ENCODE results near the gene MPL.

MPL gene

GRCh38 chr1:43325381-43325780 lies 12.2 kb upstream of the MPL start:
- no peaks in the 10 kb centered on the region for H3K27me3 ChIP-seq (ENCODE audit: control insufficient read depth, insufficient read depth, low read length)
- H3K4me2 ChIP-seq (ENCODE audit: low read length) = no peak overlapping the region
- no peak overlapping the region for H2AFZ ChIP-seq
- no peak overlapping the region for H3K27ac ChIP-seq
- TF ChIP-seq, protein P1, sequence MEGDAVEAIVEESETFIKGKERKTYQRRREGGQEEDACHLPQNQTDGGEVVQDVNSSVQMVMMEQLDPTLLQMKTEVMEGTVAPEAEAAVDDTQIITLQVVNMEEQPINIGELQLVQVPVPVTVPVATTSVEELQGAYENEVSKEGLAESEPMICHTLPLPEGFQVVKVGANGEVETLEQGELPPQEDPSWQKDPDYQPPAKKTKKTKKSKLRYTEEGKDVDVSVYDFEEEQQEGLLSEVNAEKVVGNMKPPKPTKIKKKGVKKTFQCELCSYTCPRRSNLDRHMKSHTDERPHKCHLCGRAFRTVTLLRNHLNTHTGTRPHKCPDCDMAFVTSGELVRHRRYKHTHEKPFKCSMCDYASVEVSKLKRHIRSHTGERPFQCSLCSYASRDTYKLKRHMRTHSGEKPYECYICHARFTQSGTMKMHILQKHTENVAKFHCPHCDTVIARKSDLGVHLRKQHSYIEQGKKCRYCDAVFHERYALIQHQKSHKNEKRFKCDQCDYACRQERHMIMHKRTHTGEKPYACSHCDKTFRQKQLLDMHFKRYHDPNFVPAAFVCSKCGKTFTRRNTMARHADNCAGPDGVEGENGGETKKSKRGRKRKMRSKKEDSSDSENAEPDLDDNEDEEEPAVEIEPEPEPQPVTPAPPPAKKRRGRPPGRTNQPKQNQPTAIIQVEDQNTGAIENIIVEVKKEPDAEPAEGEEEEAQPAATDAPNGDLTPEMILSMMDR (IDR thresholded peaks at IDR 0.05) = no peak
- H3K9me3 ChIP-seq (ENCODE audit: control insufficient read depth, low read length) = no peaks in the 10 kb centered on the region
- H3K9ac ChIP-seq = no peak overlapping the region
- H3K79me2 ChIP-seq = no peaks in the 10 kb centered on the region
- no peaks in the 10 kb centered on the region for H3K36me3 ChIP-seq (ENCODE audit: control insufficient read depth, insufficient read depth, low read length)
- no peak overlapping the region for H3K4me3 ChIP-seq (ENCODE audit: low read depth, low read length)
- H3K4me1 ChIP-seq = no peaks in the 10 kb centered on the region

- H3K9ac ChIP-seq = no peak overlapping the region
- no peaks in the 10 kb centered on the region for H3K36me3 ChIP-seq (ENCODE audit: control insufficient read depth, insufficient read depth, low read length)
- H3K27ac ChIP-seq = no peak overlapping the region
- no peak overlapping the region for H2AFZ ChIP-seq
- no peaks in the 10 kb centered on the region for H3K79me2 ChIP-seq
- TF ChIP-seq, protein P1 (IDR thresholded peaks at IDR 0.05) = no peak
- no peaks in the 10 kb centered on the region for H3K27me3 ChIP-seq (ENCODE audit: control insufficient read depth, insufficient read depth, low read length)
- no peaks in the 10 kb centered on the region for H3K4me1 ChIP-seq
- H3K9me3 ChIP-seq (ENCODE audit: control insufficient read depth, low read length) = no peaks in the 10 kb centered on the region
- no peak overlapping the region for H3K4me2 ChIP-seq (ENCODE audit: low read length)
- H3K4me3 ChIP-seq (ENCODE audit: low read depth, low read length) = no peak overlapping the region
Measured at GRCh38 chr1:43327549-43328292, 9.9 kb upstream of the MPL start.

- no peaks in the 10 kb centered on the region for H3K36me3 ChIP-seq (ENCODE audit: control insufficient read depth, insufficient read depth, low read length)
- no peaks in the 10 kb centered on the region for H3K4me1 ChIP-seq
- no peak overlapping the region for H3K4me2 ChIP-seq (ENCODE audit: low read length)
- no peak overlapping the region for H3K4me3 ChIP-seq (ENCODE audit: low read depth, low read length)
- no peak overlapping the region for H3K27ac ChIP-seq
- no peak overlapping the region for H2AFZ ChIP-seq
- TF ChIP-seq, protein P1 (IDR thresholded peaks at IDR 0.05) = no peak
- no peak overlapping the region for H3K9ac ChIP-seq
- H3K27me3 ChIP-seq (ENCODE audit: control insufficient read depth, insufficient read depth, low read length) = no peaks in the 10 kb centered on the region
- H3K9me3 ChIP-seq (ENCODE audit: control insufficient read depth, low read length) = no peaks in the 10 kb centered on the region
- no peaks in the 10 kb centered on the region for H3K79me2 ChIP-seq
Measured at GRCh38 chr1:43329995-43330751, 7.4 kb upstream of the MPL start.

DNA sequence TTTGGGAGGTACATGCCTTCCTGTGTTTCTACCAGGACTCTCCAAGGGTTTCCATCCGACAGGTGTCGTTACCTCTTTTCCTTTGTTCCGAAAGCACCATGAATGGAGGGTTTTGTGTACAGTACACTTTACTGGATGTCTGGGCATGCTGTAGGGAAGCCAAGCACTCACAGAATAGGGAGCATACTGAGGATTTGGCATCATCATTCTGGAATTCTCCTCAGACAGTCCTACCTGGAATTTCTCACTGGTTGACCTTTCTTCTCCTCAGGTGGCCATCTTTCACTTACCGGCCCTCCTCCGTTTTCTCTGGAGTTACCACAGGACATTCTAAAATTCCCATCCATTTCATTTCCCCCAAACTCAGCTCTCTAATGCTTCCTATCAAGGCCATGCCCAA lies 5.9 kb upstream of the MPL start:
- Histone ChIP-seq H3K4me2 (ENCODE audit: low read length) (no peak overlapping the region), H3K27ac (no peak overlapping the region), H3K36me3 (ENCODE audit: control insufficient read depth, insufficient read depth, low read length) (no peaks in the 10 kb centered on the region), H3K9ac (no peak overlapping the region), H3K79me2 (no peaks in the 10 kb centered on the region), H3K4me3 (ENCODE audit: low read depth, low read length) (no peak overlapping the region), H3K9me3 (ENCODE audit: control insufficient read depth, low read length) (no peaks in the 10 kb centered on the region), H3K4me1 (no peaks in the 10 kb centered on the region), H2AFZ (no peak overlapping the region), H3K27me3 (ENCODE audit: control insufficient read depth, insufficient read depth, low read length) (no peaks in the 10 kb centered on the region)
- TF ChIP-seq, protein P1 (IDR thresholded peaks at IDR 0.05) = no peak
